Nephron progenitor cell (in vitro differentiated cells): Measurements from ENCODE around the gene ZNF688.
A peak's percentile ranks its signal among the peaks of the same experiment; 100 is the strongest.

Experiments used
- DNase-seq: peaks from one replicate; pipeline ENCODE4 v3.0.0; 2021
- H3K27ac Mint-ChIP-seq: 2 replicates; pipeline ENCODE4 v1.8.0; 2021; ENCODE audit warnings: mild to moderate bottlenecking, moderate library complexity, mixed read lengths
- H3K27me3 Mint-ChIP-seq: 2 replicates; pipeline ENCODE4 v1.8.0; 2021; ENCODE audit warnings: mild to moderate bottlenecking, low read depth, mixed read lengths; ENCODE audit not compliant: poor library complexity
- H3K36me3 Mint-ChIP-seq: 2 replicates; pipeline ENCODE4 v1.8.0; 2021; ENCODE audit warnings: low read depth, mixed read lengths
- H3K4me1 Mint-ChIP-seq: 2 replicates; pipeline ENCODE4 v1.8.0; 2021; ENCODE audit warnings: mixed read lengths
- H3K4me3 Mint-ChIP-seq: 2 replicates; pipeline ENCODE4 v1.8.0; 2021; ENCODE audit warnings: mild to moderate bottlenecking, moderate library complexity, mixed read lengths
- H3K9me3 Mint-ChIP-seq: 2 replicates; pipeline ENCODE4 v1.8.0; 2021; ENCODE audit warnings: mild to moderate bottlenecking, moderate library complexity, mixed read lengths
- CTCF ChIP-seq: fragments of 200-600 bp; sonication (generic); IDR thresholded peaks from 2 replicates; pipeline ENCODE4 v1.5.0; 2021; ENCODE audit warnings: antibody characterized with exemption

ZNF688 gene

GRCh38 chr16:30588651-30589050, 17.1 kb upstream of the ZNF688 start:
- H3K27me3 Mint-ChIP-seq: peaks cover 4% of the 10 kb centered on the region
- no peak for DNase-seq
- peaks cover 4% of the 10 kb centered on the region for H3K9me3 Mint-ChIP-seq
- peaks cover 23% of the 10 kb centered on the region for H3K4me1 Mint-ChIP-seq
- no peak overlapping the region for H3K27ac Mint-ChIP-seq
- TF ChIP-seq CTCF: no peak
- H3K36me3 Mint-ChIP-seq: peaks cover 31% of the 10 kb centered on the region
- H3K4me3 Mint-ChIP-seq: no peak overlapping the region

- Mint-ChIP-seq H3K27me3 (no peaks in the 10 kb centered on the region), H3K9me3 (peaks cover 4% of the 10 kb centered on the region), H3K27ac (peak within 1 kb of the TSS; percentile 8), H3K36me3 (peaks cover 44% of the 10 kb centered on the region), H3K4me3 (peak within 1 kb of the TSS; percentile 87), H3K4me1 (peaks cover 38% of the 10 kb centered on the region)
- TF ChIP-seq CTCF: no peak
- DNase-seq: peak; percentile 82
Observed at GRCh38 chr16:30585400-30586191, 14.1 kb upstream of the ZNF688 start, which contains the start of gene ZNF785. ZNF785 (minus strand) TSS chr16:30585697; CDS start chr16:30585611, 86 bp downstream.

- H3K9me3 Mint-ChIP-seq: peaks cover 4% of the 10 kb centered on the region
- no peak for DNase-seq
- no peak overlapping the region for H3K27ac Mint-ChIP-seq
- peak overlapping the region; percentile 87 for H3K4me3 Mint-ChIP-seq
- H3K4me1 Mint-ChIP-seq: peaks cover 38% of the 10 kb centered on the region
- no peak for TF ChIP-seq CTCF
- peaks cover 44% of the 10 kb centered on the region for H3K36me3 Mint-ChIP-seq
- H3K27me3 Mint-ChIP-seq: no peaks in the 10 kb centered on the region
Observed at GRCh38 chr16:30585022-30585399, 13.5 kb upstream of the ZNF688 start.

- peaks cover 3% of the 10 kb centered on the region for H3K27me3 Mint-ChIP-seq
- peak overlapping the region; percentile 62 for H3K27ac Mint-ChIP-seq
- peaks cover 56% of the 10 kb centered on the region for H3K36me3 Mint-ChIP-seq
- no peak for DNase-seq
- peaks cover 4% of the 10 kb centered on the region for H3K9me3 Mint-ChIP-seq
- H3K4me3 Mint-ChIP-seq: no peak overlapping the region
- TF ChIP-seq CTCF: no peak
- H3K4me1 Mint-ChIP-seq: peaks cover 35% of the 10 kb centered on the region
Observed at GRCh38 chr16:30582611-30583340, 11.3 kb upstream of the ZNF688 start.

GRCh38 chr16:30581457-30581856, 9.9 kb upstream of the ZNF688 start:
- H3K4me3 Mint-ChIP-seq: no peak overlapping the region

More at GRCh38 chr16:30581457-30581856, 9.9 kb upstream of the ZNF688 start:
- TF ChIP-seq CTCF: no peak
- no peak for DNase-seq
- Mint-ChIP-seq H3K9me3 (peaks cover 4% of the 10 kb centered on the region), H3K36me3 (peaks cover 50% of the 10 kb centered on the region), H3K27me3 (peaks cover 3% of the 10 kb centered on the region), H3K27ac (no peak overlapping the region), H3K4me1 (peaks cover 31% of the 10 kb centered on the region)
